BE2C (cell line): ENCODE data around the gene IP6K3.

Experiments
- DNase-seq: peaks from one replicate; pipeline ENCODE4 v3.0.0-alpha.2; 2020
- H3K27me3 ChIP-seq: fragments of 250-450 bp; sonication (Bioruptor Pico); 2 replicates; pipeline ENCODE4 v1.5.1; 2020; ENCODE audit warnings: mild to moderate bottlenecking
- H3K36me3 ChIP-seq: fragments of 250-450 bp; sonication (Bioruptor Pico); 2 replicates; pipeline ENCODE4 v1.5.1; 2020; ENCODE audit warnings: mild to moderate bottlenecking
- H3K4me1 ChIP-seq: fragments of 250-450 bp; sonication (Bioruptor Pico); 2 replicates; pipeline ENCODE4 v1.5.1; 2020
- H3K4me3 ChIP-seq: 2 replicates; pipeline ENCODE4 v1.5.1; 2011; ENCODE audit warnings: low read depth, low read length
- H3K9me3 ChIP-seq: fragments of 250-450 bp; sonication (Bioruptor Pico); 2 replicates; pipeline ENCODE4 v1.5.1; 2020
- TF ChIP-seq, protein P1 (sequence below): IDR thresholded peaks from 2 replicates; pipeline ENCODE4 v1.5.1; 2012; ENCODE audit warnings: mild to moderate bottlenecking, low read depth, low read length

The IP6K3 gene

DNA sequence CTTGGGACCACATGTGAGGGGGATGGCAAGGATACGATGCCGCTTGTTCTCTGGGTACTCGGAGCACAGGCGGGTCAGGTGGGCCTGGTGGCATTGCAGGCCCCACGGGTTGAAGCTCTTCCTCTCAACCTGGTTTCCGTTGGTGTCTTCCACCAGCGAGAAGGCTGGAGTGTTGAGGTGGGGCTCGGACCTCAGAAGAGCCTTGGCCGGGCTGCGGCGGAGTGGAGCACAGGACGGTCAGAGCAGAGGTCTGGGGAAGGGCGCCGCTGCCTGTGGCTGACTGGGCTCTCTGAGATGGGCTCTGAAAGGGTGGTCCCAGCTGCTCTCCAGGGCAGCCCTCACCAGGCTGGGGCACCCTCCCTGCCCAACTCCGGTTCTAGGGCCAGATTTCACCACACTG is 20.0 kb downstream of the IP6K3 start:
- no peaks in the 10 kb centered on the region for H3K36me3 ChIP-seq
- no peaks in the 10 kb centered on the region for H3K9me3 ChIP-seq
- TF ChIP-seq, protein P1, sequence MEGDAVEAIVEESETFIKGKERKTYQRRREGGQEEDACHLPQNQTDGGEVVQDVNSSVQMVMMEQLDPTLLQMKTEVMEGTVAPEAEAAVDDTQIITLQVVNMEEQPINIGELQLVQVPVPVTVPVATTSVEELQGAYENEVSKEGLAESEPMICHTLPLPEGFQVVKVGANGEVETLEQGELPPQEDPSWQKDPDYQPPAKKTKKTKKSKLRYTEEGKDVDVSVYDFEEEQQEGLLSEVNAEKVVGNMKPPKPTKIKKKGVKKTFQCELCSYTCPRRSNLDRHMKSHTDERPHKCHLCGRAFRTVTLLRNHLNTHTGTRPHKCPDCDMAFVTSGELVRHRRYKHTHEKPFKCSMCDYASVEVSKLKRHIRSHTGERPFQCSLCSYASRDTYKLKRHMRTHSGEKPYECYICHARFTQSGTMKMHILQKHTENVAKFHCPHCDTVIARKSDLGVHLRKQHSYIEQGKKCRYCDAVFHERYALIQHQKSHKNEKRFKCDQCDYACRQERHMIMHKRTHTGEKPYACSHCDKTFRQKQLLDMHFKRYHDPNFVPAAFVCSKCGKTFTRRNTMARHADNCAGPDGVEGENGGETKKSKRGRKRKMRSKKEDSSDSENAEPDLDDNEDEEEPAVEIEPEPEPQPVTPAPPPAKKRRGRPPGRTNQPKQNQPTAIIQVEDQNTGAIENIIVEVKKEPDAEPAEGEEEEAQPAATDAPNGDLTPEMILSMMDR, result no peak
- DNase-seq, result no peak
- no peaks in the 10 kb centered on the region for H3K27me3 ChIP-seq
- no peak overlapping the region for H3K4me3 ChIP-seq
- H3K4me1 ChIP-seq, result no peaks in the 10 kb centered on the region

DNA sequence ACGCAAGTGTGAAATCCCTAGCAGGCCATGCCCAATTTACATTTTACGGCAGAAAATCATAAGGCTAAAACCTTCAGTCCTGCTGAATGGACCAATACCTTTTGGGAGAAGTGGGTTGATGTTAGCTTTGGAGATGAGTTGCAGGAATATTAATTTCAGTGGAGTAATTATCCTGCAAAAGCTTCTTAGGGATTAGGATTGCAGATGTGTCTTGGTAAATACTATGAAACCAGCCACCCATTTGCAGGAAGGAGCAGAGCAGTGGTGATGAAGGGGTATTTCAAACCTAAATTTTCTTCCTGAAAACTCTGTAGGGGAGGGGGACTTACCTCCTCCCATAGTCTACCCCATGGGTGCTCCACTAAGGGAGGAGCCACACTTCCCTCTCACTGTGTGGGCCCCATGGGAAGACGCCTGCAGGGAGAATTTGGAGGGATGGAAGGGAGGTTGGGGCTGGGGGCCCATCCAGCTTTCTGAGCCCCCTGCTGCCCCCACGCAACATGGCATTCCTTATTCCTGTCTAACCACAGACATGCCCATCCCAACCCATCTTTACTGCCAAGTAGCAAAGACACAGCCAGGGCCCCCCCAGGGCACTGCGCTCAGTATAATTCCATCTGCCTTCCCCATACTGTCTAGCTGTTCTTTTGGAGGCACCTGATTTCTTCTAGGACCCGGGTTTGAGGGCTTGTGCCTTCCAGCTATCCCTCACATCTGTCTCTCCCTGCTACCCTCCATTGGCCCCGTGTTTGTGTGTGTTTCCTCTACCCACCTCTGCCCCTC is 20.6 kb downstream of the IP6K3 start:
- Histone ChIP-seq H3K36me3 (no peaks in the 10 kb centered on the region), H3K27me3 (no peaks in the 10 kb centered on the region), H3K4me1 (no peaks in the 10 kb centered on the region), H3K4me3 (no peak overlapping the region), H3K9me3 (no peaks in the 10 kb centered on the region)
- TF ChIP-seq, protein P1, result no peak
- DNase-seq, result no peak

DNA sequence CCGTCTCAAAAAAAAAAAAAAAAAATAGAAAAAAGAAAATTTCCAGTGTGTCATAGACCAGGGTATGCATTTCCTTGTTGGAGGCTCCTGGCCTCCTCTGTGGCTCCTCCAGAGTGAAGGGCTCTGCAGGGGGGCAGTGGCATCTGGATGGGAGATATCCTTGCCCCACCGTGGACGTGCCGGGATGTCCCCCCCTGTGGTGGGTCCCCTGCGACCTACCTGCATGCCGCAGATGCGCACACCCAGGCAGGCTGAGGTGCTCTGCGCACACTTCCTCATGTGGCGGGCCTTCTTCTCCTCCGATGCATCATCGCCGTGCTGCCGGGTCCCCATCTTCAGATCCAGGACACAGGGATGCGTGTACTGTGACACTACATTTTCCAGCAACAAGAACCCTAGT is 21.5 kb downstream of the IP6K3 start:
- no peaks in the 10 kb centered on the region for H3K27me3 ChIP-seq
- TF ChIP-seq, protein P1, result no peak
- H3K9me3 ChIP-seq, result no peaks in the 10 kb centered on the region
- H3K4me1 ChIP-seq, result no peaks in the 10 kb centered on the region
- no peaks in the 10 kb centered on the region for H3K36me3 ChIP-seq
- H3K4me3 ChIP-seq, result no peak overlapping the region
- no peak for DNase-seq

DNA sequence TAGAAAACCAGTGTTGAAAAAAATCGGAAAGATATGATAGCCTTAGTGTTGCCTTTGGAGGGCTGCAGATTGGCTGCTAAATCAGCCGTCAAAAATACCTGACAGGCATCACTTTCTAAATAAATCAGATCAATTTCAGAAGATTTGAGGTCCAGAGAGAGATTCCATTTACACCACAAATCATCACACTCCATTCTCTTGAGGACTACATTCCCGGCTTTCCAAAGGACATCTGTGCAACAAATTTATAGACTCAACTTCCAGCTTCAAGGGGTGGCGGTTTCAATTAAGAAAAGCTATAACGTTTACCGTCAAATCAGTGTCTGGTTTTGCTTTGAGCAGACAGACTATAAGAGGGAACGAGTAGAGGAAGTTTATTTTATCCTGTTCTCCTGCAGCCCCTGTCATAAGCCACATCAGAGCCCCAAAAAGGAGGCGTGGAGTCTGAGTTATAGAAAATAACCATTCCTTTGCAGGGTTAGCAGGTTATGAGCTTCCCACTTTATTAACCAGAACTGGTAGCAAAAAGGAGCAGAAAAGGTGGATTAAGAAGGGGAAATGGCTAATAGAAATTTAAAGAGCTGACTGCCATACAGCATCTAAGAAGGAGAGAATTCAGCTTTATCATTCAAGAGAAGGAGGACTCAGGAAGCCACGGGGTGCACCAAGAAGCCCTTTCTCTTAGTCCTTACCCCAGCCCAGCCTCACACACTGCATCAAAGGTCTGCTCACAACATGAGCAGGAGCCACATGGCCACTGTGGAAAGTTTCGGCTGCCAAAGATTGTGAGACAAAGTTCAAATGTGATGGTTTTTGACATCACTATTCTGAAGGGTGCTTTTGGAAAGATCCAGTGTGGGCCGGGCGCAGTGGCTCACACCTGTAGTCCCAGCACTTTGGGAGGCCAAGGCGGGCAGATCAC is 22.3 kb downstream of the IP6K3 start:
- Histone ChIP-seq H3K36me3 (no peaks in the 10 kb centered on the region), H3K9me3 (no peaks in the 10 kb centered on the region), H3K27me3 (no peaks in the 10 kb centered on the region), H3K4me3 (no peak overlapping the region), H3K4me1 (no peaks in the 10 kb centered on the region)
- TF ChIP-seq, protein P1, result no peak
- no peak for DNase-seq

DNA sequence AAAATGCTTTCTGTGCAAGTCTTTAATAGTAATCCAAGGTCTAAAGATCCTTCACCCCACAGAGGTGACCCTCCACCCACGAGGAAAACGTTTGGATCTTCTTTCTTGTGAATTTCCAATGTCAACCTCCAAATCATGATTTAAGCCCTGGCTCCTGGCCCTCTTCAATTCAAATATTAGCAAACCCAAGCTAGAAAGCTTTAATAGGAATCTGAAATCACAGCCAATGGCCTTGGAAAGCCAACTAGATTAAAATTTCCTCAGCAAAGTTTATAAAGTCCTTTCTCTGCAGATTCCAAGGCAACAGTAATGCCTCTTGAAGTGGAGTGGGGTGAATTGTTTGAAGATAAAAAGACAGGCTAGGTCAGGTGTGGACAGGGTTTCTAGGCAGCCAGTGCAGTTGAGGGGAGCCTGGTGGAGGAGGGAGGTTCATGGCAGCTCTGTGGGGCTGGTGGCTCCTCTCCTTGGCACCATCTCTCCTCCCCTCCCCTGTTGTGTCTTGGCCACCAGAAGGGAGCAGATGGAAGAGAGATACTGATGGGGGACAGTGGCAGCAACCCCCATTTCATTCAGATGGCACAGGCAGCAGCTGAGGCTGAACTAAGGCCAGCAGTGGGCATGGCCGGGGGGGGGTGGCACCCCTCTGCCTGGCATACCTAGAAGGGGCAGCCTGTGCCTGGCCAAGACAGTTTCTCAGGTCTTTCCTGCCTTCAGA is 23.2 kb downstream of the IP6K3 start:
- Histone ChIP-seq H3K9me3 (no peaks in the 10 kb centered on the region), H3K27me3 (no peaks in the 10 kb centered on the region), H3K4me3 (no peak overlapping the region), H3K4me1 (no peaks in the 10 kb centered on the region), H3K36me3 (no peaks in the 10 kb centered on the region)
- TF ChIP-seq, protein P1, result no peak
- no peak for DNase-seq
